Ramos (cell line): Measurements from ENCODE around the gene MRTO4.
"Not testable (repeated sequence)": the region's sequence is repeated elsewhere in the genome, so short reads cannot be mapped to it uniquely, and the experiment has no call there.

Source experiments
- in situ Hi-C: fragments of 300-500 bp; cut with MboI; formaldehyde crosslinking; loops from one replicate; pipeline ENCODE4 v1.14.3; 2022; ENCODE audit warnings: low sequenced_read_pairs; ENCODE audit not compliant: unreplicated experiment

The MRTO4 gene

GRCh38 chr1:19251305-19252196 lies at the start of gene MRTO4, which contains the start of gene EMC1:
Gene MRTO4 (plus strand): TSS chr1:19251805. CDS start chr1:19251836, 31 bp downstream.
Gene EMC1 (minus strand): TSS chr1:19251524. CDS start chr1:19251509, 15 bp downstream.
- in situ Hi-C loops: no loop called here

- in situ Hi-C loops: no loop called here
Measured at GRCh38 chr1:19202396-19202795, 49.2 kb upstream of the MRTO4 start.

- in situ Hi-C loops: no loop called here
Measured at GRCh38 chr1:19203440-19203839, 48.2 kb upstream of the MRTO4 start.

GRCh38 chr1:19204446-19205266 lies 46.9 kb upstream of the MRTO4 start:
- in situ Hi-C loops: no loop called here

- in situ Hi-C loops: no loop called here
Measured at GRCh38 chr1:19205403-19205802, 46.2 kb upstream of the MRTO4 start.

- in situ Hi-C loops: no loop called here
Measured at GRCh38 chr1:19205845-19206244, 45.8 kb upstream of the MRTO4 start.

GRCh38 chr1:19206947-19207346 lies 44.7 kb upstream of the MRTO4 start:
- in situ Hi-C loops: no loop called here

GRCh38 chr1:19208710-19209438 lies 42.7 kb upstream of the MRTO4 start:
- in situ Hi-C loops: no loop called here

GRCh38 chr1:19209439-19209989 lies 42.1 kb upstream of the MRTO4 start:
- in situ Hi-C loops: no loop called here

GRCh38 chr1:19209990-19210771 lies 41.4 kb upstream of the MRTO4 start, which contains the start of gene UBR4:
Gene UBR4 (minus strand): TSS chr1:19210266. CDS start chr1:19210248, 18 bp downstream.
- in situ Hi-C loops: no loop called here

GRCh38 chr1:19210772-19211549 lies 40.6 kb upstream of the MRTO4 start:
- in situ Hi-C loops: no loop called here

GRCh38 chr1:19212167-19212566 lies 39.4 kb upstream of the MRTO4 start:
- in situ Hi-C loops: no loop called here

GRCh38 chr1:19213580-19213979 lies 38.0 kb upstream of the MRTO4 start:
- in situ Hi-C loops: no loop called here

GRCh38 chr1:19216585-19216984 lies 35.0 kb upstream of the MRTO4 start:
- in situ Hi-C loops: not testable (repeated sequence)

GRCh38 chr1:19219451-19219850 lies 32.2 kb upstream of the MRTO4 start:
- in situ Hi-C loops: no loop called here

- in situ Hi-C loops: no loop called here
Measured at GRCh38 chr1:19220080-19220846, 31.3 kb upstream of the MRTO4 start.

GRCh38 chr1:19220991-19221390 lies 30.6 kb upstream of the MRTO4 start:
- in situ Hi-C loops: no loop called here

- in situ Hi-C loops: no loop called here
Measured at GRCh38 chr1:19222573-19222972, 29.0 kb upstream of the MRTO4 start.
